ENCODE data around the gene LGALS9B. TPM values are rescaled to one million over a fixed set of nuclear protein-coding genes. Genes with fewer than 3 reads are reported as not detected.
"Not testable (repeated sequence)": the region's sequence is repeated elsewhere in the genome, so short reads cannot be mapped to it uniquely, and the experiment has no call there.

LGALS9B gene
- total RNA-seq, 1 donor from 2014 or later, result 0.29 TPM

DNA sequence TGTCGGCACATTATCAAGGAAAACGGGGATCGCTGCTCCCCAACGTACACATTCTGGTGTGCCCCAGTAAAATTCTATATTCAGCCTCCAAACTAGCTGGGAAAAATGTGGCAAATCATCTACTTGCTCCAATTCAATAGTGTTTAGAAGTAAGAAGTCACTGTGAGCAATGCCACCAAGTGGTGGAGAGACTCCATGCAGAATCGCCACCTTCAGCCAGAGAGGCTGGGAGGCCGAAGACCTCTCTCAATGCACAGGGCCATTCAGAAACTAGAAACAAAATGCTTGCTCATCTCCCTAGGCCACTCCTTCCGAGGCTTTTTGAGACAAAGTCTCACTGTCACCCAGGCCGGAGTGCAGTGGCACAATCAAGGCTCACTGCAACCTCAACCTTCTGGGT is 48.5 kb downstream of the LGALS9B start:
- not testable (repeated sequence) for H3K4me1 Mint-ChIP-seq (ENCODE audit: unreplicated experiment); H3K27ac Mint-ChIP-seq; H3K9me3 Mint-ChIP-seq; H3K27me3 Mint-ChIP-seq; H3K4me3 Mint-ChIP-seq; H3K36me3 Mint-ChIP-seq; DNase-seq (ENCODE audit: extremely low spot score, unreplicated experiment)

DNA sequence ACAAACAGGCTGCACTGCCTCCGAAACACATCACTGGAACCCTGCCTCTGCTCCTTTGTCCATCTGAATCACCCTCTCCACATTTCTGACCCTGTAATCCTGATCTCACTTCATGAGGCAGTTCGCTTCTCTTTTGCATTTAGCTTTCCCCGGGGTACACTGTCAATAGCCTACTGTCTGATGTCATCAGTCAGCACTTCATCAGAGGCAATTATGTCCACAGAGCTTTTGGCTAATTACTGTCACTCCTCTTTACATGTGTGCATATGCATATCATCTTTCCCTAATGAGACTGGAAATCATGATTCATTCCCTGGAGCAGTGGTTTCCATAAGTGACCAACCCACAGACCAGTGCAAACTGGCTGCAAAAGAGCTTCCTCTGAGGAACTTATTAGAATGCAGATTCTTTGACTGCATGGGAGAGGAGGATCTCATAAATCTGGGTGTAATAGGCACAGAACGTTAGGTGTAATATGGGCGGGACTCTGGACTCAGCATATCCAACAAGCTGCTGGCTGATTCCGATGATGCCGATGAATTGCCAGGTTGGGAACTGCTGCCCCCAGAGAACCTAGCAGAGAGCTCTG is 49.8 kb downstream of the LGALS9B start:
- not testable (repeated sequence) for H3K4me3 Mint-ChIP-seq; DNase-seq (ENCODE audit: extremely low spot score, unreplicated experiment); H3K36me3 Mint-ChIP-seq; H3K4me1 Mint-ChIP-seq (ENCODE audit: unreplicated experiment); H3K27me3 Mint-ChIP-seq; H3K9me3 Mint-ChIP-seq; H3K27ac Mint-ChIP-seq

DNA sequence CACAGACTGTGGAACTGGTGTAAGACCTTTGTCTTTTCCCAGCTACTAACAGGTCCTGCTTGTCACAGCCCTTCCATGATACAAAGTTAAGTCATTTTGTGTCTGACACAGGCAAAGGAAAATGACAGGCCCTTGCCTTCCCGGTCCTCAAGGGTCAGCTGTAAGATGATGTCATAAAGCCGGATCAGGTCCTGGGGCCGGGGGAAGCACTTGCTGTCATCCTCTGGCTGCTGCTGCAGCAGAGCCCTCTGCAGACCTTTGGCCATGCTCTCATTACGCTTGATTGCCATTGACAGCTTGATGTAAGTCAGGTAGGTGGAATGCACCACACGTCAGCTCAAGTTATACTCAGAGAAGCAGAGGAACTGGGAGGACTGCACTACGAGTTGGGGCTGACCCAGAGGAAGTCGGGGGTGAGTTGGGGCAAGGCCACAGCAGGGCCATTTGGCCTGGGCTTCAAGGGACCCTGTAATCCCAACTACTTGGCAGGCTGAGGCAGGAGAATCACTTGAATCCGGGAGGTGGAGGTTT is 50.9 kb downstream of the LGALS9B start:
- H3K9me3 Mint-ChIP-seq; H3K27ac Mint-ChIP-seq; DNase-seq (ENCODE audit: extremely low spot score, unreplicated experiment); H3K27me3 Mint-ChIP-seq; H3K4me3 Mint-ChIP-seq; H3K4me1 Mint-ChIP-seq (ENCODE audit: unreplicated experiment); H3K36me3 Mint-ChIP-seq: not testable (repeated sequence)

DNA sequence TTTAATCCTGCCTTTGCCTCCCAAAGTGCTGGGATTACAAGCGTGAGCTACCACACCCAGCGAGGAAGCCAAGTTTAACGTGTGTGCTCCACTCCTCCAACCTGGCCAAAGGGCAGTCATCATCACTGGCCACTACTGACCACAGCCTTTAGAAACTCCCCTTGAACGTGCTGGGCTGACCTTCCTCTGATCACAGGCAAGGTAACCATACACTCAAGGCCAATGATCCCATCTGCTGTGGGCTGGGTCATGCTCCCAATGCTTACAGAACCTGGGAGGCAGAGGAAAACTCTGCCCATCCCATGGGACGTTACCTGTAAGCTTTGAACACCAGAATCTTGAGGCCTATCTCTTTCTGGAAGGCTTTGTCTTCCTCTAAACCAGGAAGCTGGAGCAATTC is 51.9 kb downstream of the LGALS9B start:
- not testable (repeated sequence) for H3K4me1 Mint-ChIP-seq (ENCODE audit: unreplicated experiment); H3K27ac Mint-ChIP-seq; H3K4me3 Mint-ChIP-seq; H3K36me3 Mint-ChIP-seq; DNase-seq (ENCODE audit: extremely low spot score, unreplicated experiment); H3K9me3 Mint-ChIP-seq; H3K27me3 Mint-ChIP-seq

DNA sequence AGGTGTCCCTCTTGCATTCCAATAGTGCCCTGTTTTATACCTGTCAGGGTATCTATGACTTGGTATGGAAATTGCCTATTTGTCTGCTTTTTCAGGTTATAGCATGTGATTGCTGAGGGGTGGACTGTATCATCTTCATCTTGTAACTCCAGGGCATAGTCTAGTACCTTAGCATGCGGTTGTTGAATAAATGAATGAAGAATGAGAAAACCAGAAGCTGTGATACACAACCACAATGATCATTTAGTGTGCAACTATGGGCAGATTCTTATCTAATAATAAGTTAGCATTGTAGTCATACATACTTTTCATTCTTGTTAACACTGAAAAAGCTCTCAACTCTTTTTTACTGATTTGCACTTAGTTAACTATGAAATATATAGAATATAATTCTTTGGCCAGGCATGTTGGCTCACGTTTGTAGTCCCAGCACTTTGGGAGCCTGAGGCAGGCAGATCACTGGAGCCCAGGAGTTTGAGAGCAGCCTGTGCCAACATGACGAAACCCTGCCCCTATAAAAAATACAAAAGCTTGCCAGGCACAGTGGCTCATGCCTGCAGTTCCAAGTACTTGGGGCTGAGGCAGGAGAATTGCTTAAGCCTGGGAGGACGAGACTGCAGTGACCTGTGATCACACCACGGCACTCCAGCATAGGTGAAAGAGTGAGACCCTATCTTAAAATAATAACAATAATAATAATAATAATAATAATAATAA is 65.9 kb downstream of the LGALS9B start:
- not testable (repeated sequence) for H3K4me3 Mint-ChIP-seq; H3K36me3 Mint-ChIP-seq; H3K4me1 Mint-ChIP-seq (ENCODE audit: unreplicated experiment); H3K9me3 Mint-ChIP-seq; H3K27ac Mint-ChIP-seq; DNase-seq (ENCODE audit: extremely low spot score, unreplicated experiment); H3K27me3 Mint-ChIP-seq

DNA sequence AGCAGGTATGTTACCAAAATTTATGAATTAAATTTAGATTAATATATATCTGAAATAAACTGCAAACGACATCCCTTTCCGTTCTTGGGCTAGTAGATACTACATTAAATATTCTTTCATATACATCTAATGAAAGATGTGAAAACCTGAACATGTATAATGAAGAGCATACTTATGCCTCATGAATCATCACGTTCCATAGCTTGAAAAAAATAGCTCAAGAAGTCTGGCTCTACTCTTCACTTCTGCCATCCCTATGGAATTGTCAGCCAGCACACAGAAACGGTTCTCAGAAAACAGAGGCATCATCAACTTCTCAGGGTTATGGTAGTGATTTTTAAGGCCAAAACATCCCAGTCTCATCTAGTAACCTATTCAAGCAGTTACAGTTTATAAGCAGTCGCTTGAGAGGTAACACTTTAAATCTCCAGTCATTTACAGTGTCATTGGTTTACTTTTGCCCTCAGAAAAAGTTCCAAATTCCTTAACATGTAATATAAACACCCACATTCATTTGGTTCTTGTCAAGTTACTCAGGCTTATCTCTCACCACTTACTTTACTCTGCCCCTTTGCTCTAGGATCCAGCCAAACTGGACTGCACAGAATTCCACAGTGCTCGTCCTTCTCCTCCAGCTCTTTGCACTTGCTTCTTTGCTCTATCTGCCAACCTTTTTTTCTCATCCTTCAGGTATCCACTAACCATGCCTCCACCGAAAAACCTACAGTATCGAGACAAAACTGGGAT is 66.6 kb downstream of the LGALS9B start:
- H3K4me1 Mint-ChIP-seq (ENCODE audit: unreplicated experiment); H3K4me3 Mint-ChIP-seq; H3K27ac Mint-ChIP-seq; H3K36me3 Mint-ChIP-seq; DNase-seq (ENCODE audit: extremely low spot score, unreplicated experiment); H3K9me3 Mint-ChIP-seq; H3K27me3 Mint-ChIP-seq: not testable (repeated sequence)

Other genes with a start within 250 kb of the LGALS9B start
- gene CDRT15L2, start 112.2 kb upstream of the LGALS9B start, total RNA-seq (ENCODE audit: low replicate concordance), result not detected in 2 replicates